GM18508 (cell line): Measurements from ENCODE around the gene NDUFB6.
"Not testable (repeated sequence)": the region's sequence is repeated elsewhere in the genome, so short reads cannot be mapped to it uniquely, and the experiment has no call there.

ENCODE experiments used
- ATAC-seq: cut with Tn5 transposase; IDR thresholded peaks from one replicate; pipeline ENCODE4 v1.9.1; 2021; ENCODE audit warnings: moderate number of reproducible peaks; ENCODE audit not compliant: insufficient read depth, unreplicated experiment

The NDUFB6 gene

GRCh38 chr9:32572900-32573523 lies at the start of gene NDUFB6:
Gene NDUFB6 (minus strand): TSS chr9:32573159. CDS start chr9:32573060, 99 bp downstream.
- peak; percentile 81 for ATAC-seq

GRCh38 chr9:32618261-32618660 lies 45.3 kb upstream of the NDUFB6 start:
- ATAC-seq = no peak

GRCh38 chr9:32606811-32607210 lies 33.9 kb upstream of the NDUFB6 start:
- ATAC-seq = no peak

- ATAC-seq = no peak
Measured at GRCh38 chr9:32603914-32604852, 31.2 kb upstream of the NDUFB6 start.

- not testable (repeated sequence) for ATAC-seq
Measured at GRCh38 chr9:32599021-32599420, 26.1 kb upstream of the NDUFB6 start.

- ATAC-seq = no peak
Measured at GRCh38 chr9:32596936-32597335, 24.0 kb upstream of the NDUFB6 start.

- ATAC-seq = no peak
Measured at GRCh38 chr9:32596096-32596865, 23.3 kb upstream of the NDUFB6 start.

GRCh38 chr9:32590898-32591297 lies 17.9 kb upstream of the NDUFB6 start:
- no peak for ATAC-seq

- ATAC-seq = no peak
Measured at GRCh38 chr9:32590476-32590875, 17.5 kb upstream of the NDUFB6 start.

GRCh38 chr9:32589083-32589723 lies 16.2 kb upstream of the NDUFB6 start:
- ATAC-seq = no peak

GRCh38 chr9:32587901-32588300 lies 14.9 kb upstream of the NDUFB6 start:
- no peak for ATAC-seq

- ATAC-seq = no peak
Measured at GRCh38 chr9:32584784-32585183, 11.8 kb upstream of the NDUFB6 start.

GRCh38 chr9:32581512-32582143 lies 8.7 kb upstream of the NDUFB6 start:
- no peak for ATAC-seq

- no peak for ATAC-seq
Measured at GRCh38 chr9:32580631-32581300, 7.8 kb upstream of the NDUFB6 start.

GRCh38 chr9:32579706-32580331 lies 6.9 kb upstream of the NDUFB6 start:
- no peak for ATAC-seq

GRCh38 chr9:32578976-32579375 lies 6.0 kb upstream of the NDUFB6 start:
- ATAC-seq = no peak

- ATAC-seq = no peak
Measured at GRCh38 chr9:32577316-32577715, 4.4 kb upstream of the NDUFB6 start.

- no peak for ATAC-seq
Measured at GRCh38 chr9:32574858-32575257, 1.9 kb upstream of the NDUFB6 start.

- no peak for ATAC-seq
Measured at GRCh38 chr9:32573821-32574220, 862 bp upstream of the NDUFB6 start.
